HepG2 (cell line): ENCODE data around the gene ILDR2.

Experiments
- BRD4 ChIP-seq: sonication (generic); formaldehyde crosslinking; IDR thresholded peaks from 2 replicates; pipeline ENCODE4 v1.4.0; 2020; ENCODE audit warnings: missing genetic modification reagents
- CHD4 ChIP-seq: fragments of 200-600 bp; sonication (generic); IDR thresholded peaks from 2 replicates; pipeline ENCODE4 v1.7.0; 2017; ENCODE audit warnings: mild to moderate bottlenecking, low read length, borderline replicate concordance
- EZH2 ChIP-seq: conservative IDR thresholded peaks from 2 replicates; pipeline ENCODE4 v1.6.1; 2012; ENCODE audit warnings: mild to moderate bottlenecking, low read depth, low read length, moderate library complexity
- NR3C1 ChIP-seq: sonication (generic); formaldehyde crosslinking; IDR thresholded peaks from 2 replicates; pipeline ENCODE4 v1.4.0; 2020; ENCODE audit warnings: missing genetic modification reagents
- NRL ChIP-seq: sonication (generic); formaldehyde crosslinking; IDR thresholded peaks from 2 replicates; pipeline ENCODE4 v1.5.0; 2020; ENCODE audit warnings: missing genetic modification reagents, mild to moderate bottlenecking, moderate library complexity, borderline replicate concordance
- POLR2A ChIP-seq, 2 experiments: IDR thresholded peaks; 2 replicates each; pipeline ENCODE4 v1.6.1; 2011; ENCODE audit warnings: low read depth in 2 of 2, low read length in 2 of 2, mild to moderate bottlenecking in 1 of 2, moderate library complexity in 1 of 2; ENCODE audit not compliant: insufficient read depth in 1 of 2
- RBAK ChIP-seq: sonication (generic); formaldehyde crosslinking; IDR thresholded peaks from 2 replicates; pipeline ENCODE4 v1.5.1; 2020; ENCODE audit warnings: mild to moderate bottlenecking, missing genetic modification reagents
- ZNF556 ChIP-seq: sonication (generic); formaldehyde crosslinking; IDR thresholded peaks from 2 replicates; pipeline ENCODE4 v1.4.0; 2020; ENCODE audit warnings: mild to moderate bottlenecking, missing genetic modification reagents, borderline replicate concordance
- ZNF777 ChIP-seq: sonication (generic); formaldehyde crosslinking; IDR thresholded peaks from 2 replicates; pipeline ENCODE4 v1.4.0; 2020; ENCODE audit warnings: missing genetic modification reagents
- TF ChIP-seq, protein P1 (sequence below): IDR thresholded peaks from 2 replicates; pipeline ENCODE4 v1.6.1; 2016; ENCODE audit warnings: low read depth, control low read depth
- TF ChIP-seq, protein P2 (sequence below): sonication (generic); formaldehyde crosslinking; IDR thresholded peaks from 2 replicates; pipeline ENCODE4 v1.5.0; 2020; ENCODE audit warnings: mild to moderate bottlenecking, missing genetic modification reagents, moderate library complexity
- TF ChIP-seq, protein P3 (sequence below): IDR thresholded peaks from 2 replicates; pipeline ENCODE4 v1.6.1; 2012; ENCODE audit warnings: inconsistent platforms

DNA sequence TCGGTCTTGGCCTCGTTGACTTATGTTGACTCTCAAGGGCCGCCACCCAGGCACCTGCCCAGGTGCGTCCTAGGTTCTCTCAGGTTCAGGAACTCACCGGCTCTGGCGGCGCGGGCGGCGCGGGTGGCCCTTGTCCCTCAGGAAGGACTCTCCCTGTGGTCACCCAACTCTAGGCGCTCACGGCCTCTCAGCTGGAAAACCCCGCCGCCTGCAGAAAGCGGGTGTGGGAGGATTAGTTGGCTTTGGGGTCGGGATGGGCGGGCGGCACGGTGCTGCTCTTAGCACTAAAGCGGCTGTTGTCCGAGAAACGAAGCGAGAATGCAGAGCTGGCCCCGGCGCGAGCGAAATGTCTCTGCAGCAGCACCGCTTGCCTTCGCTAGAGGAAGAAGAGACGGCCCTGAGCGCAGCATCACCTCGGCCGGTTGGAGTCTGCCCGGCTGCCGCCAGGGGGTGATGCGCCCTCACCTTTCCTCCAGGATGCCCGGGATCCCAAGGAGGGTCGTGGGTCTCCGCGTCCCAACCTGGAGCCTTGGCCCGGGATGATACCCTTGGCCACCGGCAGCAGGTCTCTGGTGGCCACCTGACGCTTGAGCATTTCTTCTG is 91.2 kb downstream of the ILDR2 start:
- TF ChIP-seq RBAK (CRISPR knock-in tag) (no peak), NRL (CRISPR knock-in tag) (no peak), CHD4 (no peak), POLR2A (IDR thresholded peaks at IDR 0.05; ENCODE audit: insufficient read depth in 1 of 2, low read depth in 2 of 2, low read length in 2 of 2) (no peak), BRD4 (CRISPR knock-in tag) (no peak), EZH2 (no peak), NR3C1 (CRISPR knock-in tag) (no peak), ZNF777 (no peak), ZNF556 (CRISPR knock-in tag) (no peak)
- TF ChIP-seq, protein P1, sequence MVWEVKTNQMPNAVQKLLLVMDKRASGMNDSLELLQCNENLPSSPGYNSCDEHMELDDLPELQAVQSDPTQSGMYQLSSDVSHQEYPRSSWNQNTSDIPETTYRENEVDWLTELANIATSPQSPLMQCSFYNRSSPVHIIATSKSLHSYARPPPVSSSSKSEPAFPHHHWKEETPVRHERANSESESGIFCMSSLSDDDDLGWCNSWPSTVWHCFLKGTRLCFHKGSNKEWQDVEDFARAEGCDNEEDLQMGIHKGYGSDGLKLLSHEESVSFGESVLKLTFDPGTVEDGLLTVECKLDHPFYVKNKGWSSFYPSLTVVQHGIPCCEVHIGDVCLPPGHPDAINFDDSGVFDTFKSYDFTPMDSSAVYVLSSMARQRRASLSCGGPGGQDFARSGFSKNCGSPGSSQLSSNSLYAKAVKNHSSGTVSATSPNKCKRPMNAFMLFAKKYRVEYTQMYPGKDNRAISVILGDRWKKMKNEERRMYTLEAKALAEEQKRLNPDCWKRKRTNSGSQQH, result no peak
- TF ChIP-seq, protein P2, sequence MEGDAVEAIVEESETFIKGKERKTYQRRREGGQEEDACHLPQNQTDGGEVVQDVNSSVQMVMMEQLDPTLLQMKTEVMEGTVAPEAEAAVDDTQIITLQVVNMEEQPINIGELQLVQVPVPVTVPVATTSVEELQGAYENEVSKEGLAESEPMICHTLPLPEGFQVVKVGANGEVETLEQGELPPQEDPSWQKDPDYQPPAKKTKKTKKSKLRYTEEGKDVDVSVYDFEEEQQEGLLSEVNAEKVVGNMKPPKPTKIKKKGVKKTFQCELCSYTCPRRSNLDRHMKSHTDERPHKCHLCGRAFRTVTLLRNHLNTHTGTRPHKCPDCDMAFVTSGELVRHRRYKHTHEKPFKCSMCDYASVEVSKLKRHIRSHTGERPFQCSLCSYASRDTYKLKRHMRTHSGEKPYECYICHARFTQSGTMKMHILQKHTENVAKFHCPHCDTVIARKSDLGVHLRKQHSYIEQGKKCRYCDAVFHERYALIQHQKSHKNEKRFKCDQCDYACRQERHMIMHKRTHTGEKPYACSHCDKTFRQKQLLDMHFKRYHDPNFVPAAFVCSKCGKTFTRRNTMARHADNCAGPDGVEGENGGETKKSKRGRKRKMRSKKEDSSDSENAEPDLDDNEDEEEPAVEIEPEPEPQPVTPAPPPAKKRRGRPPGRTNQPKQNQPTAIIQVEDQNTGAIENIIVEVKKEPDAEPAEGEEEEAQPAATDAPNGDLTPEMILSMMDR (CRISPR knock-in tag), result peak; percentile 66
- TF ChIP-seq, protein P3, sequence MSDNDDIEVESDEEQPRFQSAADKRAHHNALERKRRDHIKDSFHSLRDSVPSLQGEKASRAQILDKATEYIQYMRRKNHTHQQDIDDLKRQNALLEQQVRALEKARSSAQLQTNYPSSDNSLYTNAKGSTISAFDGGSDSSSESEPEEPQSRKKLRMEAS, result no peak
